Naive thymus-derived CD4-positive, alpha-beta T cell (primary cell): ENCODE results near the gene VSIG8. TPM values are rescaled to one million over a fixed set of nuclear protein-coding genes. Genes with fewer than 3 reads are reported as not detected.
A peak's percentile ranks its signal among the peaks of the same experiment; 100 is the strongest.

Experiments used
- ATAC-seq: fragments of 150-1000 bp; cut with Tn5 transposase; 2 replicates; pipeline ENCODE4 v1.10.0; 2021; ENCODE audit warnings: mild to moderate bottlenecking, moderate library complexity
- CTCF ChIA-PET: fragments of 350-600 bp; sonication (Branson Sonifier 250); formaldehyde crosslinking; loops from one replicate; lab custom pipeline; 2021; ENCODE audit warnings: antibody characterized with exemption; lab: Charles Lee
- POLR2A ChIA-PET: fragments of 350-600 bp; sonication (Branson Sonifier 250); formaldehyde crosslinking; loops from one replicate; lab custom pipeline; 2021; ENCODE audit warnings: antibody characterized with exemption, inconsistent platforms; lab: Charles Lee
- DNase-seq, 9 donors: peaks; one replicate each; pipeline versions ENCODE4 v3.0.0 to v3.0.0-alpha.2; 2020 to 2022; ENCODE audit warnings: mixed read lengths in 1 of 9
- H3K27ac ChIP-seq: one replicate; pipeline ENCODE4 v1.7.0; 2013; ENCODE audit warnings: mild to moderate bottlenecking, low read depth, low read length, moderate library complexity
- H3K27me3 ChIP-seq, 2 donors: one replicate each; pipeline ENCODE4 v1.7.0; 2013; ENCODE audit warnings: low read length in 2 of 2, mild to moderate bottlenecking in 2 of 2, moderate library complexity in 2 of 2; ENCODE audit not compliant: control insufficient read depth in 2 of 2, insufficient read depth in 2 of 2
- H3K36me3 ChIP-seq, 3 experiments: 1 replicate in 2 of 3; 2 replicates in 1 of 3; pipeline ENCODE4 v1.7.0; 2013; ENCODE audit warnings: low read length in 3 of 3, mild to moderate bottlenecking in 3 of 3, moderate library complexity in 1 of 3; ENCODE audit not compliant: insufficient read depth in 3 of 3, control insufficient read depth in 2 of 3
- H3K4me1 ChIP-seq, 2 donors: one replicate each; pipeline ENCODE4 v1.7.0; 2013; ENCODE audit warnings: low read length in 2 of 2, mild to moderate bottlenecking in 2 of 2, moderate library complexity in 1 of 2; ENCODE audit not compliant: control insufficient read depth in 2 of 2, insufficient read depth in 2 of 2
- H3K4me3 ChIP-seq: 2 replicates; pipeline ENCODE4 v1.7.0; 2013; ENCODE audit warnings: mild to moderate bottlenecking, low read length
- H3K9me3 ChIP-seq, 3 experiments: 1 replicate in 2 of 3; 2 replicates in 1 of 3; pipeline ENCODE4 v1.7.0; 2013; ENCODE audit warnings: low read length in 3 of 3; ENCODE audit not compliant: control insufficient read depth in 2 of 3
- H3K27ac Mint-ChIP-seq, 9 donors: one replicate each; pipeline ENCODE4 v1.8.0; 2020 to 2022; ENCODE audit warnings: mixed read lengths in 9 of 9, mild to moderate bottlenecking in 8 of 9, moderate library complexity in 5 of 9, inconsistent platforms in 2 of 9
- H3K27me3 Mint-ChIP-seq, 5 donors: one replicate each; pipeline ENCODE4 v1.8.0; 2021 to 2022; ENCODE audit warnings: mixed read lengths in 5 of 5, mild to moderate bottlenecking in 1 of 5
- H3K36me3 Mint-ChIP-seq, 5 donors: one replicate each; pipeline ENCODE4 v1.8.0; 2020 to 2022; ENCODE audit warnings: mixed read lengths in 5 of 5, mild to moderate bottlenecking in 3 of 5, inconsistent platforms in 1 of 5
- H3K4me1 Mint-ChIP-seq, 7 donors: one replicate each; pipeline ENCODE4 v1.8.0; 2020 to 2022; ENCODE audit warnings: mixed read lengths in 7 of 7, mild to moderate bottlenecking in 3 of 7, inconsistent platforms in 1 of 7
- H3K4me3 Mint-ChIP-seq, 10 donors: one replicate each; pipeline ENCODE4 v1.8.0; 2020 to 2022; ENCODE audit warnings: mild to moderate bottlenecking in 10 of 10, mixed read lengths in 10 of 10, moderate library complexity in 6 of 10, inconsistent platforms in 2 of 10
- H3K9me3 Mint-ChIP-seq, 11 donors: one replicate each; pipeline ENCODE4 v1.8.0; 2020 to 2022; ENCODE audit warnings: mixed read lengths in 11 of 11, mild to moderate bottlenecking in 4 of 11, inconsistent platforms in 1 of 11, moderate library complexity in 1 of 11
- intact Hi-C, 2 donors: fragments of 100-400 bp; cut with micrococcal nuclease; formaldehyde crosslinking; loops; one replicate each; pipeline ENCODE4 v1.15.1; 2023
- polyA plus RNA-seq, 2 donors: library from polyadenylated mRNA; unstranded; fragments of 300-500 nt; fragmentation: Illumina TruSeq; gene quantifications; one replicate each; pipeline ENCODE4 v1.2.3, GENCODE V29; 2021
- total RNA-seq, 6 experiments: library from RNA in 5 of 6; stranded (reverse) in 5 of 6; gene quantifications; 1 replicate in 5 of 6; 2 replicates in 1 of 6; pipeline ENCODE4 v1.2.3 and lab custom pipeline; 2021 to 2026

Gene VSIG8
- total and polyA plus RNA-seq, 7 experiments from 2014 or later, result not detected

- H3K4me1 ChIP-seq, result no peaks in the 10 kb centered on the region
- intact Hi-C loops, result no loop called here
- no peaks in the 10 kb centered on the region for H3K36me3 ChIP-seq
- Mint-ChIP-seq H3K27me3 (peaks cover 0 to 34% (median 0%) of the 10 kb centered on the region in 5 donors), H3K36me3 (peaks cover 0 to 18% (median 10%) of the 10 kb centered on the region in 5 donors), H3K4me1 (peaks cover 0 to 5% (median 0%) of the 10 kb centered on the region in 7 donors), H3K9me3 (peaks cover 0 to under 1% (median 0%) of the 10 kb centered on the region in 11 donors), H3K4me3 (no peak overlapping the region), H3K27ac (no peak overlapping the region)
- DNase-seq (no peak), ATAC-seq (no peak)
- no peak overlapping the region for H3K4me3 ChIP-seq
- no peak overlapping the region for H3K27ac ChIP-seq
- POLR2A ChIA-PET, result no interaction called here
- CTCF ChIA-PET, result no interaction called here
- H3K9me3 ChIP-seq, result no peaks in the 10 kb centered on the region
- no peaks in the 10 kb centered on the region for H3K27me3 ChIP-seq
These were observed 27.1 kb downstream of the VSIG8 start for GRCh38 chr1:159835356-159835755.

GRCh38 chr1:159832309-159832708 lies 30.1 kb downstream of the VSIG8 start:
- Histone ChIP-seq H3K27me3 (no peaks in the 10 kb centered on the region), H3K27ac (no peak overlapping the region), H3K36me3 (no peaks in the 10 kb centered on the region), H3K4me1 (peaks cover 8 to 16% of the 10 kb centered on the region in 2 donors), H3K9me3 (peaks cover 0 to 7% (median 0%) of the 10 kb centered on the region in 3 experiments), H3K4me3 (no peak overlapping the region)
- POLR2A ChIA-PET, result no interaction called here
- intact Hi-C loops, result no loop called here
- peaks cover 0 to 15% (median 4%) of the 10 kb centered on the region in 11 donors for H3K9me3 Mint-ChIP-seq
- no peak overlapping the region for H3K27ac Mint-ChIP-seq
- peaks cover 19 to 28% (median 22%) of the 10 kb centered on the region in 7 donors for H3K4me1 Mint-ChIP-seq
- DNase-seq (no peak), ATAC-seq (no peak)
- CTCF ChIA-PET, result interaction anchor here (1.0 kb wide), 1 partner anchor 59 kb away, joined by 3 read pairs; no protein-coding TSS in a partner anchor
- peaks cover 0 to 42% (median 0%) of the 10 kb centered on the region in 5 donors for H3K27me3 Mint-ChIP-seq
- H3K36me3 Mint-ChIP-seq, result peaks cover 2 to 15% (median 8%) of the 10 kb centered on the region in 5 donors
- H3K4me3 Mint-ChIP-seq, result no peak overlapping the region

GRCh38 chr1:159831412-159832141 lies 30.9 kb downstream of the VSIG8 start:
- no peak overlapping the region for H3K4me3 ChIP-seq
- Mint-ChIP-seq H3K4me3 (no peak overlapping the region), H3K4me1 (peaks cover 26 to 35% (median 29%) of the 10 kb centered on the region in 7 donors), H3K27ac (no peak overlapping the region), H3K36me3 (peaks cover 0 to 22% (median 2%) of the 10 kb centered on the region in 5 donors), H3K27me3 (peaks cover 0 to 41% (median 0%) of the 10 kb centered on the region in 5 donors), H3K9me3 (peaks cover 0 to 16% (median 4%) of the 10 kb centered on the region in 11 donors)
- DNase-seq (no peak), ATAC-seq (no peak)
- no peaks in the 10 kb centered on the region for H3K27me3 ChIP-seq
- ChIA-PET POLR2A (no interaction called here), CTCF (no interaction called here)
- intact Hi-C loops, result no loop called here
- H3K4me1 ChIP-seq, result peaks cover 16 to 23% of the 10 kb centered on the region in 2 donors
- no peaks in the 10 kb centered on the region for H3K36me3 ChIP-seq
- H3K27ac ChIP-seq, result no peak overlapping the region
- H3K9me3 ChIP-seq, result peaks cover 0 to 7% (median 0%) of the 10 kb centered on the region in 3 experiments

GRCh38 chr1:159830722-159831121 lies 31.7 kb downstream of the VSIG8 start:
- Histone ChIP-seq H3K27ac (no peak overlapping the region), H3K36me3 (no peaks in the 10 kb centered on the region), H3K27me3 (no peaks in the 10 kb centered on the region), H3K9me3 (peaks cover 0 to 7% (median 0%) of the 10 kb centered on the region in 3 experiments), H3K4me1 (peaks cover 24 to 30% of the 10 kb centered on the region in 2 donors), H3K4me3 (no peak overlapping the region)
- ATAC-seq (no peak), DNase-seq (no peak)
- intact Hi-C loops, result no loop called here
- H3K27ac Mint-ChIP-seq, result no peak overlapping the region
- peaks cover 35 to 44% (median 38%) of the 10 kb centered on the region in 7 donors for H3K4me1 Mint-ChIP-seq
- ChIA-PET CTCF (no interaction called here), POLR2A (no interaction called here)
- H3K9me3 Mint-ChIP-seq, result peaks cover 0 to 16% (median 4%) of the 10 kb centered on the region in 11 donors
- no peak overlapping the region for H3K4me3 Mint-ChIP-seq
- peaks cover 0 to 27% (median 0%) of the 10 kb centered on the region in 5 donors for H3K36me3 Mint-ChIP-seq
- H3K27me3 Mint-ChIP-seq, result peaks cover 0 to 38% (median 0%) of the 10 kb centered on the region in 5 donors

DNA sequence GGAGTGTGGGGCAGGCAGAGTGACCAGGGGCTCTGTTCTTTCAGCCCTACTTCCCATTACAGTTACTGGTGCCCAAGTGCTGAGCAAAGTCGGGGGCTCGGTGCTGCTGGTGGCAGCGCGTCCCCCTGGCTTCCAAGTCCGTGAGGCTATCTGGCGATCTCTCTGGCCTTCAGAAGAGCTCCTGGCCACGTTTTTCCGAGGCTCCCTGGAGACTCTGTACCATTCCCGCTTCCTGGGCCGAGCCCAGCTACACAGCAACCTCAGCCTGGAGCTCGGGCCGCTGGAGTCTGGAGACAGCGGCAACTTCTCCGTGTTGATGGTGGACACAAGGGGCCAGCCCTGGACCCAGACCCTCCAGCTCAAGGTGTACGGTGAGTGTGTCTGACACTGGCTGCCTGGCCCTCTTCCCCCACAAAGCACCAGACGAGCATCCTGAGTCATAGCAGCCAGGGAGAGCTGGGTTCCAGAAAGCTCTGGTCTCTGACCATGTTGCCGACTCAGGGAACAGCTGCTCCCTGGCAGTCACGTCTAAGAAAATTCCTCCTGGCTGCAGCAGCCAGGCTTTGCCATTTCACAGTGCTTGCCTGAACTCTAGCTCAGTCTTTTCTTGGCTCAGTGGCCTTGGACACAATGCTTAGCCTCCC lies 32.5 kb downstream of the VSIG8 start:
- intact Hi-C loops, result loop anchor here in 1 of 2 donors (5.0 kb wide), 1 partner anchor 48 kb away; the partner anchor contains the start of gene DUSP23
- Histone ChIP-seq H3K4me1 (peaks cover 31 to 38% of the 10 kb centered on the region in 2 donors), H3K9me3 (peaks cover 0 to 7% (median 0%) of the 10 kb centered on the region in 3 experiments), H3K27me3 (no peaks in the 10 kb centered on the region), H3K4me3 (no peak overlapping the region), H3K27ac (no peak overlapping the region), H3K36me3 (no peaks in the 10 kb centered on the region)
- Mint-ChIP-seq H3K4me1 (peaks cover 42 to 51% (median 45%) of the 10 kb centered on the region in 7 donors), H3K9me3 (peaks cover 0 to 16% (median 4%) of the 10 kb centered on the region in 11 donors), H3K27me3 (peaks cover 0 to 35% (median 0%) of the 10 kb centered on the region in 5 donors), H3K27ac (no peak overlapping the region), H3K36me3 (peaks cover 0 to 27% (median 0%) of the 10 kb centered on the region in 5 donors), H3K4me3 (no peak overlapping the region)
- no peak for DNase-seq
- ChIA-PET CTCF (interaction anchor here (0.6 kb wide), 1 partner anchor 739 kb away, joined by 3 read pairs; no protein-coding TSS in a partner anchor), POLR2A (interaction anchor here (0.6 kb wide), 1 partner anchor 13 kb away, joined by 3 read pairs; no protein-coding TSS in a partner anchor)
- ATAC-seq, result no peak

GRCh38 chr1:159829273-159829634 lies 33.2 kb downstream of the VSIG8 start:
- H3K36me3 ChIP-seq, result no peaks in the 10 kb centered on the region
- Mint-ChIP-seq H3K36me3 (peaks cover 0 to 30% (median 0%) of the 10 kb centered on the region in 5 donors), H3K9me3 (peaks cover 0 to 16% (median 4%) of the 10 kb centered on the region in 11 donors), H3K4me1 (peaks cover 44 to 57% (median 48%) of the 10 kb centered on the region in 7 donors), H3K27me3 (peaks cover 0 to 39% (median 0%) of the 10 kb centered on the region in 5 donors), H3K27ac (peak overlapping the region in 3 of 9 donors; percentile 3 to 32 (median 9)), H3K4me3 (peak overlapping the region in 4 of 10 donors; percentile 9 to 78 (median 44))
- peaks cover 0 to 7% (median 0%) of the 10 kb centered on the region in 3 experiments for H3K9me3 ChIP-seq
- POLR2A ChIA-PET, result interaction anchor here (0.6 kb wide), 1 partner anchor 14 kb away, joined by 3 read pairs; no protein-coding TSS in a partner anchor
- DNase-seq (no peak), ATAC-seq (peak; percentile 79)
- peaks cover 31 to 45% of the 10 kb centered on the region in 2 donors for H3K4me1 ChIP-seq
- CTCF ChIA-PET, result interaction anchor here (0.6 to 1.0 kb wide), 2 partner anchors 64 to 738 kb away, joined by 3 read pairs; no protein-coding TSS in a partner anchor
- intact Hi-C loops, result loop anchor here in 1 of 2 donors (5.0 kb wide), 1 partner anchor 47 kb away; the partner anchor contains the start of gene DUSP23
- H3K4me3 ChIP-seq, result no peak overlapping the region
- H3K27ac ChIP-seq, result no peak overlapping the region
- H3K27me3 ChIP-seq, result no peaks in the 10 kb centered on the region
